Colonic mucosa (tissue), 4 donors: ENCODE data around the gene FOXD4. TPM values are rescaled to one million over a fixed set of nuclear protein-coding genes. Genes with fewer than 3 reads are reported as not detected.
"Not testable (repeated sequence)": the region's sequence is repeated elsewhere in the genome, so short reads cannot be mapped to it uniquely, and the experiment has no call there.

Source experiments
- DNase-seq: peaks from one replicate; pipeline ENCODE4 v3.0.0-alpha.2; 2020
- H3K27ac ChIP-seq: fragments of 200-600 bp; one replicate; pipeline ENCODE4 v1.8.0; 2021
- H3K27me3 ChIP-seq: fragments of 200-600 bp; one replicate; pipeline ENCODE4 v1.8.0; 2021
- H3K36me3 ChIP-seq: fragments of 200-600 bp; one replicate; pipeline ENCODE4 v1.8.0; 2021
- H3K4me1 ChIP-seq: fragments of 200-600 bp; one replicate; pipeline ENCODE4 v1.8.0; 2021; ENCODE audit warnings: mild to moderate bottlenecking
- H3K4me3 ChIP-seq: fragments of 200-600 bp; one replicate; pipeline ENCODE4 v1.8.0; 2021
- H3K9ac ChIP-seq, 2 donors: one replicate each; pipeline ENCODE4 v1.7.0; 2013; ENCODE audit warnings: control low read depth in 2 of 2, low read depth in 2 of 2, low read length in 2 of 2
- H3K9me3 ChIP-seq: fragments of 200-600 bp; one replicate; pipeline ENCODE4 v1.8.0; 2021
- intact Hi-C: fragments of 100-400 bp; cut with DNase I; formaldehyde crosslinking; loops from one replicate; pipeline ENCODE4 v1.14.1; 2022
- total RNA-seq, 2 donors: library from RNA; stranded (reverse); fragmentation: NEBNext Ultra II Directional in 1 of 2; extraction: Animal tissue kit (Norgen Biotek cat#: 25700) in 1 of 2; gene quantifications; one replicate each; pipeline ENCODE4 v1.2.1, GENCODE V29; 2021
- donor health status: healthy.
- donor health status: DM: no; HTN: no; CAD: no.
- donor health status: DM: no; HTN: no; CAD: no.

Gene FOXD4
- total RNA-seq, 2 donors from 2014 or later = not detected

DNA sequence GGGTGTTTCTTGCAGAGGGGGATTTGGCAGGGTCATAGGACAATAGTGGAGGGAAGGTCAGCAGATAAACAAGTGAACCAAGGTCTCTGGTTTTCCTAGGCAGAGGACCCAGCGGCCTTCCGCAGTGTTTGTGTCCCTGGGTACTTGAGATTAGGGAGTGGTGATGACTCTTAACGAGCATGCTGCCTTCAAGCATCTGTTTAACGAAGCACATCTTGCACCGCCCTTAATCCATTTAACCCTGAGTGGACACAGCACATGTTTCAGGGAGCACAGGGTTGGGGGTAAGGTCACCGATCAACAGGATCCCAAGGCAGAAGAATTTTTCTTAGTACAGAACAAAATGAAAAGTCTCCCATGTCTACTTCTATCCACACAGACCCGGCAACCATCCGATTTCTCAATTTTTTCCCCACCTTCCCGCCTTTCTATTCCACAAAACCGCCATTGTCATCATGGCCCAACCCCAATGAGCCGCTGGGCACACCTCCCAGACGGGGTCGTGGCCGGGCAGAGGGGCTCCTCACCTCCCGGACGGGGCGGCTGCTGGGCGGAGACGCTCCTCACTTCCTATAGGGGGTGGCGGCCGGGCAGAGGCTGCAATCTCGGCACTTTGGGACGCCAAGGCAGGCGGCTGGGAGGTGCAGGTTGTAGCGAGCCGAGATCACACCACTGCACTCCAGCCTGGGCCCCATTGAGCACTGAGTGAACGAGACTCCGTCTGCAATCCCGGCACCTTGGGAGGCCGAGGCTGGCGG, 35.1 kb downstream of the FOXD4 start:
- DNase-seq, H3K4me3 ChIP-seq, H3K9ac ChIP-seq, intact Hi-C loops, H3K27ac ChIP-seq, H3K27me3 ChIP-seq, H3K9me3 ChIP-seq, H3K36me3 ChIP-seq, H3K4me1 ChIP-seq: not testable (repeated sequence)

DNA sequence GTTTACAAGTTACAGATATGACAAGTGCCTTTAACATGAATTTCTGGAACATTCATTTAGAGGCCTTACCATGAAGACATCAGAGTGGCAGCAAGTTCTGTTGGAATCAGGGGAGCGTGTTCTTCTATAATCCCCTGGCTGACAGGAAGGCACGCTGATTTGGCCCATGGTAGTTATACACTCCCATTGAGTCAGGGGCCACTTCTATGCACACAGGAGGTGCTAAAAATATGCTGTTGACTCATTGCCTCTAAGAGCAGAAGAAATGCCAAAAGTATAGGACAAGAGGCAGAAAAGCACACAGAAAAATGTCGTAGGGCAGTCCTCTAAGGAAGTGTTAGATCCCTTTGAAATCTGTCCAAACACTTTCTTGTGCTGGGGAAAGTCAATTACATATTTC, 39.9 kb downstream of the FOXD4 start:
- H3K9me3 ChIP-seq, H3K36me3 ChIP-seq, H3K27ac ChIP-seq, H3K9ac ChIP-seq, intact Hi-C loops, H3K4me3 ChIP-seq, H3K4me1 ChIP-seq, H3K27me3 ChIP-seq, DNase-seq: not testable (repeated sequence)

DNA sequence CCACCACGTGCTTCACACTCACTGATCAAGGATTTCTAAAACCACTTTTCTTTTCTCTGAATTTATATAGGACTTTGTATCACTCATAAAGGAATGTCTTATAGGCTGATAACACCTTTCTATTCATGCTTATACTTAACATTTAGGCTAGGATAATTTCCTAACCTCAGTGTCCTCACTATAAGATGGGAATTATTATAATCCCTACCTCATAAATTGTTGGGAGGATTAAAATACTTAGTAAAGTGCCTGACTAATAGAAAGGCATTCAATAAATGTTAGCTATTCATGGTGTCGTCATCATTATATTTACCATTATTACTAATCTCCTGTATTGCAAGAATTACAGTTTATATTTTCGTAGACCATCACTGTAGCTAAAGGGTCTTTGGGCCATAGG, 41.8 kb downstream of the FOXD4 start:
- H3K4me3 ChIP-seq = not testable (repeated sequence)

DNA sequence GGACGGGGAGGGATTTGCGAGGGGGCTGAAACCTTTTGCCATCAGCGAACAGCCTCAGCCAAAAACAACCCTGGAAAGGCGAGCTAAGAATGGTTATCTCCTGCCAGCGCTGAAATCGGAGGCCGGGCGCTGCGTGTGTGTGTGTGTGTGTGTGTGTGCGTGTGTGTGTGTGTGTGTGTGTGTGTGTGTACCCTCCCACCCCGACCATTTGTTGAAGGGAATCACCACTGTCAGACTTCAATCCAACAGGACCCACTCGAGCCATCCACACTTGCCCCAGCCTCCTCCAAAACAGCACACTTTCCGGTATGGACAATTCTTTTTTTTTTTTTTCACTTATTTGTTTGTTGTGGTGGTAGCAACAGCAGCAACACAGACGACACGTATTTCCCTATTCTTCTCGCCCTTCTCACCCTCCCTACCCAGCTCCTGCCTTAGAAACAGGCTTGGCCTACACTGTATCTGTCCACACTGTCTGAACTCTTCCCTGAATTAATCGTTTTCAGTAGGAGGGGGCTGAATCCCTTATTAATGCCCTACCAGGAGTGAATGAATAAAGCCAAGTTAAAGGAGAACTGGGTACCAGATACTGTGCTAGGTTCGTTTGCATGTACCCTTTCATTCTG, 44.2 kb downstream of the FOXD4 start:
- H3K9ac ChIP-seq, H3K36me3 ChIP-seq, H3K4me1 ChIP-seq, DNase-seq, H3K27me3 ChIP-seq, H3K9me3 ChIP-seq, intact Hi-C loops, H3K27ac ChIP-seq: not testable (repeated sequence)
- peak overlapping the region; percentile 20 for H3K4me3 ChIP-seq

More for the DNA sequence above, 41.8 kb downstream of the FOXD4 start:
- H3K27ac ChIP-seq, H3K9ac ChIP-seq, intact Hi-C loops, H3K9me3 ChIP-seq, H3K36me3 ChIP-seq, H3K4me1 ChIP-seq, H3K27me3 ChIP-seq, DNase-seq: not testable (repeated sequence)

DNA sequence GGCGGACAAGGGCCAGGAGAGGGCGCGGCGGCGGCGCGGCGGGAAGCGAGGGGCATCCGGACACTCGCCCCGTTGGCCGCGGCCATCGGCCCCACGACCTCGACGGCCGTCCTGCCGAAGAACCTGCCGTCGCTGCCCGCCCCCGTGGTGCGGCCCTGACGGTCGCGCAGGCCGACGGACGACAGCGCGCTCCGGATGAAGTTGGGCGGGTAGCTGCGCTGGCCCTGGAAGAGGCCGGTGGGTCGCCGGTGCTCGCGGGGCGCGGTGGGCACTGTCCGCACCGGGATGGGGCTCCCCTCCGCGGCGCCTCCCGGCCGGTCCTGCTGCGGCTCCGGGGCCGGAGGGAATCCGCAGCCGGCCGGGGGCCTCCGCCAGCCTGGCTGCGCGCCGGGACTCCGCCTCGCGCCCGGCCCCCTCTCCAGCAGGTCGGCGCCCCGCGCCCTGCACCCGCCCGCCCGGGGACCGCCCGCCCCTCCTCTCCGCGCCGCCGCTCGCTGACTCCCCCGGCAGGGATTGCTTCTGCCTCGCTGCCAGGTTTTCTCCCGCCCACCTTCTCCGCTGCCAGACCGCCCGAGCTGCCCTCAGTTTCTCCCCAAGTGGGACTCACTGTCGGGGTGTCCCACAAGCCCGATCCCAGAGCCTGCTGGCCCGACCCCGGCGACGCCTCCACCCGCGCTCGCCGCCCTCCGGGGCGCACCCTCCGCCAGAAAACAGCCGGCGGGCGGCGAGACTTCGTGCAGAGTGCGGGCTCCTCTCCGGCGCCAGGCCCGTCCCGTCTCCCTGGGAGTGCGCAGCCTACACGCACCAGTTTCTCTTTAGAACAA, 44.9 kb downstream of the FOXD4 start:
- H3K27ac ChIP-seq, H3K9ac ChIP-seq, H3K9me3 ChIP-seq, H3K27me3 ChIP-seq, H3K4me1 ChIP-seq, intact Hi-C loops, H3K36me3 ChIP-seq, DNase-seq: not testable (repeated sequence)
- H3K4me3 ChIP-seq = peak overlapping the region; percentile 20

Other genes with a start within 250 kb of the FOXD4 start
- 10 to 100 TPM in 1 of 2 donors, 1 to 10 TPM in 1; 8.8 to 12.2 TPM for gene WASHC1, start 89.0 kb downstream of the FOXD4 start, total RNA-seq
- gene ZNG1A, start 60.6 kb upstream of the FOXD4 start, total RNA-seq = 10 to 100 TPM; 22.6 to 23.2 TPM
- 1 to 10 TPM; 5.8 to 7.1 TPM for gene DOCK8, start 96.4 kb upstream of the FOXD4 start, total RNA-seq